GM13977 (cell line): ENCODE results near the gene IRS1.

Experiments used
- DNase-seq: peaks from one replicate; pipeline ENCODE4 v3.0.0; 2012; ENCODE audit warnings: low spot score
- CTCF ChIP-seq: IDR thresholded peaks from 2 replicates; pipeline ENCODE4 v1.5.1; 2012; ENCODE audit warnings: mild to moderate bottlenecking, control low read depth; ENCODE audit not compliant: insufficient read depth; ENCODE audit errors: extremely low read depth, missing control alignments
- in situ Hi-C: fragments of 300-500 bp; cut with MboI; formaldehyde crosslinking; loops from one replicate; pipeline ENCODE4 v1.12.0; 2022; ENCODE audit warnings: low sequenced_read_pairs, low pct_unique_long_range_greater_than_20kb, mixed read lengths, inconsistent platforms; ENCODE audit not compliant: unreplicated experiment

The IRS1 gene

GRCh38 chr2:226825056-226825455 is 25.4 kb upstream of the IRS1 start:
- TF ChIP-seq CTCF, result no peak
- in situ Hi-C loops, result no loop called here
- no peak for DNase-seq

- in situ Hi-C loops, result loop anchor here (25.0 kb wide), 4 partner anchors 293 to 1157 kb away; no protein-coding TSS in a partner anchor
- TF ChIP-seq CTCF, result no peak
- DNase-seq, result no peak
These were observed 19.3 kb upstream of the IRS1 start for GRCh38 chr2:226818930-226819329.

DNA sequence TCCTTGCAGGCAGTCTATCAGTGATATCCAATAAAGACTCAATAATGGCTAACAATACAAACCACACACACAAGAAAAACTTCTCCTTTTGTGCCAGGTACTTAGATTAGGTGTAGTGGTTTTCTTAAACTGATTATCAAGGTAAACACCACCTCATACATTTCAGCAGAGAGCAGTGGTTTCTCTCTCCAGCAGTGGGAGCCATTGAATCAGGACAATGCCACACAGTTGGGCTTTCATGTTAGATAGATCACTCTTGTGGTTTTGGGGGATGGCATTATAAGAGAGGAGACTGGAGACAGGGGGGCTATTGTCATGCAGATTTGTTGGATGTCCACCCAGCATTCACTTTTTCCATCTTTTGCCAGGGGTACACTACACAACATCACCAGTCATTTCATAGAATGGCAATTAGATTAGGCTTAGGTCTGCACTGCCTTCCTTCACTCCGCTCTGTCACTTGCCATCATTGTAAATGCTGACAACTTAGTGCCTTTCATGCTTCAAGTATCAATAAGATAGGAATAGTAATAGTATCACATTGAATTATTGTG is 13.6 kb upstream of the IRS1 start:
- in situ Hi-C loops, result loop anchor here (5.0 to 25.0 kb wide), 5 partner anchors 174 to 1151 kb away; no protein-coding TSS in a partner anchor
- no peak for DNase-seq
- peak; percentile 59 for TF ChIP-seq CTCF

DNA sequence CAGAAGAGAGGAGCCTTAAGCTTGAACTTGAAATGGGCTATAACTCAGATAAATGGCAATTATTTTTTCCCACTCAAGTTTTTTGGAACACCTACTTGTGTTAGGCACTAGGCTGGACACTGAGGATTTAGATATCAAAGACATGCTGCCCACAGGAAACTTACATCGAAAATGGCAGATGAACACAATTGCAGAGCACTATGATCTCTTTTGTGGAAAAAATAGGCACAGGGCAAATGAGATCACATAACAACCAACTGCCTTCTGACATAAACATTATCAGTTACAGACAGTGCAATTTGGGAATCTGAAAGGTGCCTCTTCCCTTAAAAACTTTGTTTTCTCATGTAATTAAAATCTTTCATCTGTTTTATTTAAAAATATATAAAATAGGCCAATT is 3.8 kb upstream of the IRS1 start:
- TF ChIP-seq CTCF, result no peak
- in situ Hi-C loops, result loop anchor here (25.0 kb wide), 4 partner anchors 309 to 1141 kb away; no protein-coding TSS in a partner anchor
- no peak for DNase-seq

DNA sequence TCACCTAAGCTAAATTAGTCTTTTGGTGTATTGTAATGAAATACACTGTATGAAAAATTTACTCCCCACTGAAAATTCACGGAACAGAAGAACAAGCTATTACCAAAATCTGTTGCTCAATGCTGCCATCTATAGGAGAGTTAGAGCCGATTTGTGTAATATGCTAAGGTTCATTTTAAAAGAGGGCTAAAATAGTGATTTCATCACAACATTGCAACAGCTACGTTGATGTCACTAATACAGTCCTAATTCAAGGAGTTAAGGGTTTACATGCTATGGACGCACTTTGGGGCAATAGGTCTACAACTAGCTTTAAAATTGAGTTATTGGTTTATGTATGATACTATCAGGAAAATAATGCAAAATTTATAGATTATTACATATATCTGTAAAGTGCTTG is 3.0 kb upstream of the IRS1 start:
- in situ Hi-C loops, result loop anchor here (25.0 kb wide), 4 partner anchors 310 to 1140 kb away; no protein-coding TSS in a partner anchor
- TF ChIP-seq CTCF, result peak; percentile 70
- DNase-seq, result peak; percentile 72

GRCh38 chr2:226800941-226801784 is 1.5 kb upstream of the IRS1 start:
- in situ Hi-C loops, result loop anchor here (25.0 kb wide), 4 partner anchors 311 to 1139 kb away; no protein-coding TSS in a partner anchor
- DNase-seq, result peak; percentile 92
- no peak for TF ChIP-seq CTCF
